Measurements from ENCODE around the gene KIAA1671.
"Not testable (repeated sequence)": the region's sequence is repeated elsewhere in the genome, so short reads cannot be mapped to it uniquely, and the experiment has no call there.

KIAA1671 gene

GRCh38 chr22:25174888-25175411, 222.4 kb downstream of the KIAA1671 start:
- H3K36me3 ChIP-seq (ENCODE audit: control insufficient read depth in 1 of 2, insufficient read depth in 2 of 2, low read length in 2 of 2) = peaks cover 14 to 55% of the 10 kb centered on the region in 2 donors
- H3K27me3 ChIP-seq (ENCODE audit: low read depth, low read length) = no peaks in the 10 kb centered on the region
- H3K4me1 ChIP-seq (ENCODE audit: control insufficient read depth in 1 of 2, insufficient read depth in 2 of 2, low read length in 2 of 2) = no peaks in the 10 kb centered on the region
- no peak overlapping the region for H3K4me3 ChIP-seq (ENCODE audit: low read depth in 1 of 2, low read length in 2 of 2)
- H3K9me3 ChIP-seq (ENCODE audit: control insufficient read depth in 1 of 2, low read length in 2 of 2) = peaks cover 6% of the 10 kb centered on the region in 2 donors
- H3K27ac ChIP-seq (ENCODE audit: low read length) = no peak overlapping the region

GRCh38 chr22:25176175-25176574, 223.7 kb downstream of the KIAA1671 start:
- H3K9me3 ChIP-seq (ENCODE audit: control insufficient read depth in 1 of 2, low read length in 2 of 2) = peaks cover 7 to 9% of the 10 kb centered on the region in 2 donors
- no peaks in the 10 kb centered on the region for H3K4me1 ChIP-seq (ENCODE audit: control insufficient read depth in 1 of 2, insufficient read depth in 2 of 2, low read length in 2 of 2)
- H3K36me3 ChIP-seq (ENCODE audit: control insufficient read depth in 1 of 2, insufficient read depth in 2 of 2, low read length in 2 of 2) = peaks cover 14 to 54% of the 10 kb centered on the region in 2 donors
- no peak overlapping the region for H3K27ac ChIP-seq (ENCODE audit: low read length)
- no peaks in the 10 kb centered on the region for H3K27me3 ChIP-seq (ENCODE audit: low read depth, low read length)
- no peak overlapping the region for H3K4me3 ChIP-seq (ENCODE audit: low read depth in 1 of 2, low read length in 2 of 2)

GRCh38 chr22:25176799-25177198, 224.3 kb downstream of the KIAA1671 start:
- Histone ChIP-seq H3K27me3 (ENCODE audit: low read depth, low read length) (no peaks in the 10 kb centered on the region), H3K4me1 (ENCODE audit: control insufficient read depth in 1 of 2, insufficient read depth in 2 of 2, low read length in 2 of 2) (no peaks in the 10 kb centered on the region), H3K27ac (ENCODE audit: low read length) (no peak overlapping the region), H3K4me3 (ENCODE audit: low read depth in 1 of 2, low read length in 2 of 2) (no peak overlapping the region), H3K36me3 (ENCODE audit: control insufficient read depth in 1 of 2, insufficient read depth in 2 of 2, low read length in 2 of 2) (peaks cover 14 to 57% of the 10 kb centered on the region in 2 donors), H3K9me3 (ENCODE audit: control insufficient read depth in 1 of 2, low read length in 2 of 2) (peaks cover 7 to 9% of the 10 kb centered on the region in 2 donors)

- Histone ChIP-seq H3K4me3 (ENCODE audit: low read depth in 1 of 2, low read length in 2 of 2) (no peak overlapping the region), H3K27me3 (ENCODE audit: low read depth, low read length) (no peaks in the 10 kb centered on the region), H3K9me3 (ENCODE audit: control insufficient read depth in 1 of 2, low read length in 2 of 2) (peaks cover 7 to 9% of the 10 kb centered on the region in 2 donors), H3K27ac (ENCODE audit: low read length) (no peak overlapping the region), H3K4me1 (ENCODE audit: control insufficient read depth in 1 of 2, insufficient read depth in 2 of 2, low read length in 2 of 2) (no peaks in the 10 kb centered on the region), H3K36me3 (ENCODE audit: control insufficient read depth in 1 of 2, insufficient read depth in 2 of 2, low read length in 2 of 2) (peaks cover 14 to 57% of the 10 kb centered on the region in 2 donors)
Observed at GRCh38 chr22:25177226-25177625, 224.7 kb downstream of the KIAA1671 start.

- no peak overlapping the region for H3K27ac ChIP-seq (ENCODE audit: low read length)
- no peak overlapping the region for H3K4me3 ChIP-seq (ENCODE audit: low read depth in 1 of 2, low read length in 2 of 2)
- no peaks in the 10 kb centered on the region for H3K27me3 ChIP-seq (ENCODE audit: low read depth, low read length)
- peaks cover 14 to 57% of the 10 kb centered on the region in 2 donors for H3K36me3 ChIP-seq (ENCODE audit: control insufficient read depth in 1 of 2, insufficient read depth in 2 of 2, low read length in 2 of 2)
- peaks cover 7 to 9% of the 10 kb centered on the region in 2 donors for H3K9me3 ChIP-seq (ENCODE audit: control insufficient read depth in 1 of 2, low read length in 2 of 2)
- H3K4me1 ChIP-seq (ENCODE audit: control insufficient read depth in 1 of 2, insufficient read depth in 2 of 2, low read length in 2 of 2) = no peaks in the 10 kb centered on the region
Observed at GRCh38 chr22:25177895-25178294, 225.4 kb downstream of the KIAA1671 start.

- H3K27me3 ChIP-seq (ENCODE audit: low read depth, low read length); H3K4me3 ChIP-seq (ENCODE audit: low read depth in 1 of 2, low read length in 2 of 2); H3K27ac ChIP-seq (ENCODE audit: low read length); H3K4me1 ChIP-seq (ENCODE audit: control insufficient read depth in 1 of 2, insufficient read depth in 2 of 2, low read length in 2 of 2); H3K9me3 ChIP-seq (ENCODE audit: control insufficient read depth in 1 of 2, low read length in 2 of 2): not testable (repeated sequence)
- peaks cover 14 to 57% of the 10 kb centered on the region in 2 donors for H3K36me3 ChIP-seq (ENCODE audit: control insufficient read depth in 1 of 2, insufficient read depth in 2 of 2, low read length in 2 of 2)
Observed at GRCh38 chr22:25178348-25178747, 225.8 kb downstream of the KIAA1671 start.

GRCh38 chr22:25178869-25179631, 226.5 kb downstream of the KIAA1671 start:
- peaks cover 14 to 52% of the 10 kb centered on the region in 2 donors for H3K36me3 ChIP-seq (ENCODE audit: control insufficient read depth in 1 of 2, insufficient read depth in 2 of 2, low read length in 2 of 2)
- H3K27me3 ChIP-seq (ENCODE audit: low read depth, low read length); H3K9me3 ChIP-seq (ENCODE audit: control insufficient read depth in 1 of 2, low read length in 2 of 2); H3K27ac ChIP-seq (ENCODE audit: low read length); H3K4me1 ChIP-seq (ENCODE audit: control insufficient read depth in 1 of 2, insufficient read depth in 2 of 2, low read length in 2 of 2); H3K4me3 ChIP-seq (ENCODE audit: low read depth in 1 of 2, low read length in 2 of 2): not testable (repeated sequence)

GRCh38 chr22:25182131-25183110, 229.9 kb downstream of the KIAA1671 start:
- Histone ChIP-seq H3K27ac (ENCODE audit: low read length) (no peak overlapping the region), H3K36me3 (ENCODE audit: control insufficient read depth in 1 of 2, insufficient read depth in 2 of 2, low read length in 2 of 2) (peaks cover 5 to 46% of the 10 kb centered on the region in 2 donors), H3K4me3 (ENCODE audit: low read depth in 1 of 2, low read length in 2 of 2) (no peak overlapping the region), H3K9me3 (ENCODE audit: control insufficient read depth in 1 of 2, low read length in 2 of 2) (peaks cover 7 to 9% of the 10 kb centered on the region in 2 donors), H3K27me3 (ENCODE audit: low read depth, low read length) (no peaks in the 10 kb centered on the region), H3K4me1 (ENCODE audit: control insufficient read depth in 1 of 2, insufficient read depth in 2 of 2, low read length in 2 of 2) (no peaks in the 10 kb centered on the region)

GRCh38 chr22:25183949-25184619, 231.6 kb downstream of the KIAA1671 start:
- H3K4me1 ChIP-seq (ENCODE audit: control insufficient read depth in 1 of 2, insufficient read depth in 2 of 2, low read length in 2 of 2) = no peaks in the 10 kb centered on the region
- H3K36me3 ChIP-seq (ENCODE audit: control insufficient read depth in 1 of 2, insufficient read depth in 2 of 2, low read length in 2 of 2) = peaks cover 5 to 35% of the 10 kb centered on the region in 2 donors
- no peak overlapping the region for H3K27ac ChIP-seq (ENCODE audit: low read length)
- H3K27me3 ChIP-seq (ENCODE audit: low read depth, low read length) = no peaks in the 10 kb centered on the region
- H3K4me3 ChIP-seq (ENCODE audit: low read depth in 1 of 2, low read length in 2 of 2) = no peak overlapping the region
- peaks cover 7 to 9% of the 10 kb centered on the region in 2 donors for H3K9me3 ChIP-seq (ENCODE audit: control insufficient read depth in 1 of 2, low read length in 2 of 2)

GRCh38 chr22:25186140-25186539, 233.6 kb downstream of the KIAA1671 start:
- Histone ChIP-seq H3K27me3 (ENCODE audit: low read depth, low read length) (no peaks in the 10 kb centered on the region), H3K9me3 (ENCODE audit: control insufficient read depth in 1 of 2, low read length in 2 of 2) (no peaks in the 10 kb centered on the region), H3K36me3 (ENCODE audit: control insufficient read depth in 1 of 2, insufficient read depth in 2 of 2, low read length in 2 of 2) (peaks cover 5 to 23% of the 10 kb centered on the region in 2 donors)

More at GRCh38 chr22:25186140-25186539, 233.6 kb downstream of the KIAA1671 start:
- Histone ChIP-seq H3K4me1 (ENCODE audit: control insufficient read depth in 1 of 2, insufficient read depth in 2 of 2, low read length in 2 of 2) (no peaks in the 10 kb centered on the region), H3K4me3 (ENCODE audit: low read depth in 1 of 2, low read length in 2 of 2) (no peak overlapping the region), H3K27ac (ENCODE audit: low read length) (no peak overlapping the region)
